HG03442 (cell line): ENCODE measurements around the gene MYMX.
A peak's percentile ranks its signal among the peaks of the same experiment; 100 is the strongest.
"Not testable (repeated sequence)": the region's sequence is repeated elsewhere in the genome, so short reads cannot be mapped to it uniquely, and the experiment has no call there.

Experiments used
- ATAC-seq: cut with Tn5 transposase; IDR thresholded peaks from one replicate; pipeline ENCODE4 v1.9.1; 2021; ENCODE audit warnings: mild to moderate bottlenecking, moderate library complexity; ENCODE audit not compliant: unreplicated experiment

MYMX gene

DNA sequence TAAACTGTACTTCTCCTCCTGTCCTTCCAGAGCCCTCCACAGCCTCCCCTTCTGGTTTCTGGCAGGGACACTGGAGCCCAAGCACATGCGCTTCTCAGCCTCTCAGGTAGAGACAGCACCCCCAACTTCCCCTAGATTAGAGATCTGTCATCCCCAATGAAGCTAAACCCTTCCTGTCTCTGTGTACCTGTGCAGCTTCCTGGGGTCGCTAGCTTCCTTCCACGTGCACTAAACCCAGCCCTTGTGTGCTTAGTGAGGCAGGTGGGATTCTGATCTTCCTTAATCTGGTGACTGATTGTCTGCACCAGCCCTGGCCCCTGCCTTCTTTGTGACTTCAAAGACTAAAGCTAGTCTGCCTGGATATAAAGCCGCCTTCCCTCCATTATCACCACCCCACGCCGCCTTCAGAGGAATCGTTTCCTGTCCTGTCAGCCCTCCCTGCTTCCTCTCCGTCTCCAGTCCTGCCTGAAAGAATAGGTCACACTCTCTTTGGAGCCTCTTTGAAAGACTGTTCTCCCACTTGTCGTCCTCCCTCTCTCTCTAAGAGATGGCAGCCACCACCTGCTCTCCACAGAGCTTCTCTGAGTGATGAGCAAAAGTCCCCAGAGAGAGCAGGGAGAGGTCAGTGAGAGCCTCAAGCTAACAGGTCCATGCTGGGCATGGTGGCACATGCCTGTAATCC is 30.6 kb upstream of the MYMX start:
- no peak for ATAC-seq

DNA sequence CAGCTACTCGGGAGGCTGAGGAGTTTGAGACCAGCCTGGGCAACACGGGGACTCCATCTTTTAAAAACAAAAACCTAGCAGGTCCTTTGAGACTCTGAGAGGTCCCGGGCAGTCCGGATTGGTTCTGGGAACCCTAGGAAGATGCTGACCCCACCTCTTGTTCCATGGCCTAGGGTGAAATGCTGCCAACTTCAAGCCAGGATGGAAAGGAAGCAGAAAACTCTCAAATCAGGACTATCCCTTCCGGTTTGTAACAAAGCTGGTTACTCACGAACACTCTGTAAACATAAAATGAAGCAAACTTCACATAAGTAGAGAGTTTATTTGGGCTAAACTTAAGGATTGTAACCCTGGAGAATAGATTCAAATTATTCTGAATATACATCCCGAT is 30.1 kb upstream of the MYMX start:
- ATAC-seq, result no peak

DNA sequence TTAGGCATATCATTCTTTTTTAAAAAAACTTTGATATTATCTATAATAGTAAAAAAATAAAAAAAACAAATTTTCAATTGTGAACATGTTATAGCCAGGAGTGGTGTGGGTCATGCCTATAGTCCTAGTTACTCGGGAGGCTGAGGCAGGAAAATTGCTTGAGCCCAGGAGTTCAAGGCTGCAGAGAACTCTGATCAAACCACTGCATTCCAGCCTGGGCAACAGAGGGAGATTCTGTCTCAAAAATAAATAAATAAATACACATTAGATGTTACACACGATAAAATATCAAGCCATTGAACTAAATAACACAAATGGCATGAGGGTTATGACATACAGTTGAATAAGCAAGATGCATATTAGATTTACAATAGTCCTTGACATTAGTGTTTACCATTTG is 27.9 kb upstream of the MYMX start:
- no peak for ATAC-seq

DNA sequence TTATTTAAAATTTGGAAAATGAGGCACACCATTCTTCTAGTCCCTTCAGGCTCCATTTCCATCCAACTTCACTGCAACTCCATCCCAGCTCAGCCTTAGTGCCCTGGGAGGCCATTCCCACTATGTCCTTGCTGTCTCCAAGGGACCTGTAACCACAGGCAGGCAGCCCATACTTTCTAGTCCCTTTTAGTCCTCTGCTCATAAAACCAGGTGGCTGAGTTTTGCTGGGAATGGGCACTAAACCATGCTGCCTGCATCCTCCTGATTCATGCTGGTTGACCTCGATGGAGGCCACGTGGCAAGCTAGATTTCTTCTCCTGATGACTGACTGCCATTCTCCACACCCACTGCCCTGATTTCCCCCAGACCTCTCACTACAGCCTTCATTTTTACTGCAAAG is 27.5 kb upstream of the MYMX start:
- ATAC-seq, result no peak

DNA sequence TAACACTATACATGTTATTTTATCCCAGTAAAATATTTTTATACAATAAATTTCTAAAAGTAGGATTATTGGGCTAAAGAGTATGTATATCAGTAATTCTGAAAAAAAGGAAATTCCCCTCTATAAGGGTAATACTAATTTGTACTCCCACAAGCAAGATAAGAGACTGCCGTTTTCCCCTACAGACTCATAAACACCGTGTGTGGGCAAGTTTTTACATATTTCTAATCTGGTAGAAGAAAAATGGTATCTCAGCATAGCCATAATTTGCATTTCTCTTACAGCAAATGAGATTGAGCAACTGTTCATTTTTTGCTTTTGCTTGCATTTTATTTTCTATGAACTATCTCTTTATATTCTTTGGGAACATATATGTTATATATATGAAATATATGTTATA is 26.0 kb upstream of the MYMX start:
- peak; percentile 59 for ATAC-seq

DNA sequence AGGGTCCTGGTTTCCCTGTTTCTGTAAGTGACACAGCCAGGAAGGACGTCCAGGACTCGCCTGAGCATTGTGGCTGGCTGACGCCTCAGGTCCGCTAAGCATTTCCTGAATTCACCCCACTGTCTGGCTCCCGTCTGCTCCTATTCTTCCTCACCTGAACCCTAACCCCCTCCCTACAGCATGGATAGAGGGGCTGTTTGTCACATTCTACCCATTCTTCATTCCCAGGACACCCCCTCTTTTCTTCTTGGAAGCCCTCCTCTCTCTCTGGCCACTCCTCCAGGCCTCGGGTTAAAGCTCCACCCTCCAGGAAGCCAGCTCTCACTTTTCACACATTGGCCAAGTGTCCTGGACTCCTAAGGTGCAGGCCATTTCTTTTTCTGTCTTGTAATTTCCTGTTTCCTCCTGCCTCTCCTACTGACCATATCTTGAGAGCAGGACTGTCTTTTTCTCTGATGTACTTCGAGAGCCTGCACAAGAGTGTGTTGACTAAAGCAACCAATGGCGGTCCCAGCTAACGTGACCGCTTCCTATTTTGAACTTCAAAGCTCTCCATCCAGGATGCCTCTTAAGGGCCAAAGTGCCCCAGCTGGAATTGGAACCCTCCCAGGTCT is 24.2 kb upstream of the MYMX start:
- ATAC-seq, result no peak

DNA sequence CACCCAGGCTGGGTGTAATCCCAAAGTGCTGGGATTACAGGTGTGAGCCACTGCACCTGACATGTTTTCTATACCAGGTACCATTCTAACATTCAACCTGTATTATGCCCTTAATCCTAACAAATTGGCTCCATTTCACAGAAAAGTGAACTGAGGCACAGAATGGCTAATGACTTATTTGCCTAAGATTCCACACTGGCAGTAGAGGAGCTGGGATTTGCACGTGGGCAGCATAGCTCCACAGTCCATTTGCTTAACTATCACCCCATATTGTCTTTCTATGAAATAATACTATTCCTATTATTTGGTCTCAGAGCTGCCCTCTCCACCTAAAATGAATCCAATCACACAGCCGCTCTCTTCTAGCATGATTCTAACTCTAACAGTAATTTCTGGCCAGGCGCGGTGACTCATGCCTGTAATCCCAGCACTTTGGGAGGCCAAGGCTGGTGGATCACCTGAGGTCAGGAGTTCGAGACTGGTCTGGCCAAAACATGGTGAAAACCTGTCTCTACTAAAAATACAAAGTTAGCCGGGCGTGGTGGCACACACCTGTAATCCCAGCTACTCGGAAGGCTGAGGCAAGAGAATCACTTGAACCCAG is 23.3 kb upstream of the MYMX start:
- ATAC-seq, result no peak

DNA sequence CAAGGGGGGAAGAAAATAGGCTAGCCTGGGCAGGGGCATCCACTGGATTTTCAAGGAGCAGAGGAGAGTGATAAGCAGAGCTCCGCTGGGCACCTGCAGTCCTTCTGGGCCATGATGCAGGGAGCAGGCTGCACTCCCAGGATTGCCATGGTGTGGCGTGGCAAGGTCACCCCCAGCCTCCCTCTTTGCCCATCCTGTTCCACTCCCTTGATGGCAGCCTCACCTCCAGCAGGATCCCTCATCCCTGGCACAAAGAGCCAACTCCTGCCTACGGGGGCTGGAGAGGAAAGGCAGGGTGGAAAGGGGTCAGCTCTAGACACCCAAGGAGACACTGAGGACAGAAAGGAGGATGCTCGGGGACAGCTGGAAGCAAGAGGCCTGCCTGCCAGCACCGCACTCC is 22.4 kb upstream of the MYMX start:
- ATAC-seq, result no peak

DNA sequence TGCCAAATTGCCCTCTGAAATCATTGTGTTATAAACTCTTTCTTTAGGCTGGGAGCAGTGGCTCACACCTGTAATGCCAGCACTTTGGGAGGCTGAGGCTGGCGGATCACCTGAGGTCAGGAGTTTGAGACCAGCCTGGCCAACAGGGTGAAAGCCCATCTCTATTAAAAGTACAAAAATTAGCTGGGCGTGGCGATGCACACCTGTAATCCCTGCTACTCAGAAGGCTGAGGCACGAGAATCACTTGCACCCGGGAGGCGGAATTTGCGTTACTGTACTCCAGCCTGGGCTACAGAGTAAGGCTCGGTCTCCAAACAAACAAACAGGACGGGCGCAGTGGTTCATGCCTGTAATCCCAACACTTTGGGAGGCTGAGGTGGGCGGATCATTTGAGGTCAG is 20.4 kb upstream of the MYMX start:
- ATAC-seq, result not testable (repeated sequence)

DNA sequence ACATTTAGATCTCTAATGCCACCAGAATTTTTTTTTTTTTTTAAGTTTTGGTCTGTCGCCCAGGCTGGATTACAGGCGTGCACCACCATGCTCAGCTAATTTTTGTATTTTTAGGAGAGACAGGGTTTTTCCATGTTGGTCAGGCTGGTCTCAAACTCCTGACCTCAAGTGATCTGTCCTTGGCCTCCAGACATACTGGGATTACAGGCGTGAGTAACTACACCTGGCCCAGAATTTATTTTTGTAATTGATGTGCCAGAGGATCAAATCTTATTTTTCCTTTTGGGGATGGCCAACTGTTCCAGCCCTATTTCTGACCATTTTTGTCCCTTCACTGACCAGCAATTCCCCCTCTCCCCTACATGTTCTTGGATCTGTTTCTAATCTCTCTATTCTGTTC is 18.0 kb upstream of the MYMX start:
- ATAC-seq, result no peak

DNA sequence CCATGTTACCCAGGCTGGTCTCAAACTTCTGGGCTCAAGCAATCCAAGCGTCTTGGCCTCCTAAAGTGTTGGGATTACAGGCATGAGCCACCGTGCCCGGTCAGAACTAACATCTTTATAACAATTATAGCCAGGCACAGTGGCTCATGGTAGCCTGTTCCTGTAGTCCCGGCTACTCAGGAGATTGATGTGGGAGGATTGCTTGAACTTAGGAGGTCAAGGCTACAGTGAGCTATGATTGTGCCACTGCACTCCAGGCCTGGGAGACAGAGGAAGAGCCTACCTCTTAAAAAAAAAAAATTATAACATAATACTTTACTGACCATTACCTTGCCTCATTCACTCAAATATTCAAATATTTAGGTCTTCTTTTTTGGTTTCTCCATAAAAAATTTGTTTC is 16.8 kb upstream of the MYMX start:
- no peak for ATAC-seq

DNA sequence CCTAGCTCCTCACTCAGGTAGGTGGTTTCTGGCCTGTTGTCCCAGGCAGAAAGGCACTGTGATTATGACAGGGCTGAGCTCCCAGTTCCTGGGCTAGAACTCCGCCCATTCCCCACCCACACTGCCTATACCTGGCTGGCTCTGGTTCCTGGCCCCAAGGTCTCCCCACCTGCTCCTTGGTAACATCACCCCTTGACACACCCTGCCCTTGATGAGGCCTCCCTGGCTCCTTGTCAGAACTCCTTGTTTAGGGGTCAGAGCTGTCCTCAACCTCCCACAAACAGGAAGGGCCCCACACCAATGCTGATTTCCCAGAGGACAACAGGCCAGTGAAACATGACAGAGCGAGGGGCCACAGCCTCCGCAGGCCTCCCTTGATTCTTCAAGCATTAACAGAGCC is 15.5 kb upstream of the MYMX start:
- ATAC-seq, result no peak

DNA sequence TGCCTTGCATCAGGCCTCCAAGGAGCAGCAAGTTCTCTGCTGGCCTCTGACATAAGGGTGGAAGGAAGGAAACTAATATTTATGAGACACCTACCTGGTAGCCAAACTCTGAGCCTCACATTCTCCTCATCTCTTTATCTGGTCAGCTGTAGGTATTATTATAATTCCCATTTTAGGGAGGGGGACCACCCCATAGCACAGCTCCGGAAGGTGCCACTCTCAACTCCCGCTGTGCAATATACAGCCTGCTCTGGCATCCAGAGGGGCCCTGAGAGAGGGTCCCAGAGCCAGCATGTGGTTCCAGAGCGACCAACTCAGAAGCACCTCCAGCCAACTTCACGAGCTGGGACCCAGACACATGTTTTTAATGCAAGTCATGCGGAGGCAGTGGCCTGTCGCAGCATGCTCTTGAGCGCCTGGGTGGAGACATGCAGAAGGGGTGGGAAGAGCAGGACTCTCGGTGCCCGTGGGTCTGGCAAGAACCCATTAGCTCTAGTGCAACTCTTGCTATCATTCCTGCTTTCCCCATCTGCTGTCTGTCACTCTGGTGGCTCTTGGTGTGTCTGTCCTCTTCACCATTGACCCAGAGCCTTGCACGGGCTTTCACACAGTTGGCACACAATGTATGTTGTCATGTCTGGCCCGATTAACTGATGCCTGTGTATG is 15.0 kb upstream of the MYMX start:
- ATAC-seq, result no peak

DNA sequence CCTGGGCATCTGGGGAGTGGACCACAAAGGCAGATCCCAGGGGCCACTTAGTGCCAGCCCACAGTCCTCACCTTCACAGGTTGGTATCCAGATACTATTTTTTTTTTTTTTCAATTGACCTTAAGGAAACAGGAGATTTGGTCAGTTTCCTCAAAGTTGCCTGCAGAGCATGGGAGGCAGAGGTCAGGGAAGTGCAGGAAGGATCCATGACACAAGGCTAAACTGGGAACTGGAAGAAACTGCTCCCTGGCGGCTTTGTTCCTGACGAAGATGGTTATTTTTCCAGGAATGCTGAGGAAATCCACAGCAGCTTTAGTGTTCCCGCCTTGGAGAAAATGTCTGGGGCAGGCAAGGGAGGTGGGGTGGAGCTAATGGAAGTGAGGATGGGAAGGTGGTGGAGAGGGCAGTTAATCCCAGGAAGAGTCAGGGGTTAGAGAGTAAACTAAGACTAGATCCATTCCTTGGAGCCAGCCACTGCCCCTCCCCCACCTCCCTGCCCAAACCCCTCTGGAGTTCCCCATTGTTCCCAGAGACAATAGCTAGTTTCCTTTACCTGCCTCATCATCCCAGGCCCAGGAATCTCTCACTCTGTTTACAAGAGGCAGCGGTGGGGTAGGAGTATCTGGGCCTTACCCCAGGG is 14.3 kb upstream of the MYMX start:
- ATAC-seq, result no peak

DNA sequence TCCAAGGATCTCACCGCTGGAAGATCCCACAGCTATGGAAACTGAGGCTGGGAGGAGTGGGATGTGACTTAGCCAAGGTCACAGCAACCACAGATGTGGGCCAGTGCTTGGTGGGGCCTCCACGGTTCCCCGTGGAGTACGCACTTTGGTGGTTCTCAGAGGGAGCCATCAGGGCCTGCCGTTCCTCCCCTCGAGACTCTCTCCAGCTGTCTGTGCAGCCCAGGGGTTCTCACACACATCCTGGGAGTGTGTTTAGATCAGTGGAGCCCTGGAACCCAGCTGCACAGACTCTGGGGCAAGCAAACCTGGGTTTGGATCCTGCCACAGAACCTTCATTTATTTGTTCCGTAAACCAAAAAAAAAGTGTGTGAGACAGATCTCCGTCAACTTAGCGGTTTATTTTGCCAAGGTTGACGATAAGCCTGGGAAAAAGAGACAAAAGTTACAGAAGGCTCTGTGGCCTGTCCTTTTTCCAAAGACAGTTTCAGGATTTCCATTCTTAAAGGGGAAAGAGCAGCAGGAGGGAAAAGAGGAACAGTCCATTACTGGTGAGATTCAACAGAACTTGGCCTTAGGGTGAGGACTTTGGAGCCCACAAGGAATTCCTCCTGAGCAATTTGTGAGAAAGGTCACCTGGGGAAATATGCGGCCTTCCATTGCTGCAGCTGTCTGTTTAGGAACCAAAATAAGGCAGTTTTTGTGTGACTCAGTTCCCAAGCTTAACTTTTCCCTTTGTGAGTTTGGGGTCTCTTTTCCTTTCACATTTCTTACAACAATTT is 13.6 kb upstream of the MYMX start:
- ATAC-seq, result no peak

DNA sequence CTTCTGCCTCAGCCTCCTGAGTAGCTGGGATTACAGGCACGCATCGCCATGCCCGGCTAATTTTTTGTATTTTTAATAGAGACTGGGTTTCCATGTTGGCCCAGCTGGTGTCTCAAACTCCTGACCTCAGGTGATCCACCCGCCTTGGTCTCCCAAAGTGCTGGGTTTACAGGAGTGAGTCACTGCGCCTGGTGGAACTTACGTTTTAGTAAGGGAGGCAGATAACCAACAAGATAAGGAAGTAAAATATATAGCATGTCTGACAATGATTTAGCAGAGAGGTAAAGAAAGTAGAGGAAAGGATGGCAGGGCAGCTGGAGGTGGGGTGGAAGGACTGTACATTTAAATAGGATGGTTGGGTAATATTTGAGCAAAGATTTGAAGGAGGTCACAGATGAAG is 12.8 kb upstream of the MYMX start:
- ATAC-seq, result no peak

DNA sequence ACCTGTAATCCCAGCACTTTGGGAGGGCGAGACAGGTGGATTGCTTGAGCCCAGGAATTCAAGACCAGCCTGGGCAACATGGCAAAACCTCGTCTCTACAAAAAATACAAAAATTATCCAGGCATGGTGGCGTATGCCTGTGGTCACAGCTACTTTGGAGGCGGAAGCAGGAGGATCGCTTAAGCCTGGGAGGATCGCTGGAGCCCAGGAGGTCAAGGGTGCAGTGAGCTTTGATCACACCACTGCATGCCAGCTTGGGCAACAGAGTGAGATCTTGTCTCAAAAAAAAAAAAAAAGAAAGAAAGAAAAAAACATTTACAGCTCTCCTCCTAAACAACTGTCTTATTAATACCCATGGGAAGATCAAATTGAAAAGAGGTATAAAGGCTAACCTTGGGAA is 8.8 kb upstream of the MYMX start:
- no peak for ATAC-seq

DNA sequence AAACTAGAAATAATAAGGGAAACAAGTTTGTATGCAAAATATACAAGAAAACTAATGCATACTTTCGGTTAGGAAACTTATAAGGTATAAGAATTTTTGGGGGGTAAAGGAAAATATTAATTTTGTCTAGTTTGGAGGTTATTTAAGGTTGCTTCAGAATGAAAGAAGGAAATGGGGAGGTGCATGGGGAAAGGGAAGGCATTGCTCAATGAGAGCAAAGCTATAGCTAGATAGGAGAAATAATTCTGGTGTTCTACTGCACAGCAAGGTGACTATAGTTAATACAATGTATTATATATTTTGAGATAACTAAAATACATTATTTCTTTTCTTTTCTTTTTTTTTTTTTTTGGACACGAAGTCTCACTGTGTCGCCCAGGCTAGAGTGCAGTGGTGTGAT is 5.4 kb upstream of the MYMX start:
- ATAC-seq, result no peak

DNA sequence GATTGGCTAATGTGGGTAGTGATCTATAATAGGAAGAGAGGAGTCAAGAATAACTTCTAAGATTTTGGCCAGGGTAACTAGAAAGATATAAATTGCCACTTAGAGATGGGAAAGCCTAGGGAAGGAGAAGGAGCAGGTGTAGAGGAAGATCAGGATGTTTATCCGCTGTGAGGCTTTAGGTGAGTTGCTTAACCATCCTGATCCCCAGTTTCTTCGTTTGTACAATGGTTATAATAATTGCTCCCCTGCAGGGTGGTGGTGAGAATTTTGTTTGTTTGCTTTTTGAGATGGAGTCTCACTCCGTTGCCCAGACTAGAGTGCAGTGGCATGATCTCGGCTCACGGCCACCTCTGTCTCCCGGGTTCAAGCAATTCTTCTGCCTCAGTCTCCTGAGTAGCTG is 2.4 kb upstream of the MYMX start:
- no peak for ATAC-seq

DNA sequence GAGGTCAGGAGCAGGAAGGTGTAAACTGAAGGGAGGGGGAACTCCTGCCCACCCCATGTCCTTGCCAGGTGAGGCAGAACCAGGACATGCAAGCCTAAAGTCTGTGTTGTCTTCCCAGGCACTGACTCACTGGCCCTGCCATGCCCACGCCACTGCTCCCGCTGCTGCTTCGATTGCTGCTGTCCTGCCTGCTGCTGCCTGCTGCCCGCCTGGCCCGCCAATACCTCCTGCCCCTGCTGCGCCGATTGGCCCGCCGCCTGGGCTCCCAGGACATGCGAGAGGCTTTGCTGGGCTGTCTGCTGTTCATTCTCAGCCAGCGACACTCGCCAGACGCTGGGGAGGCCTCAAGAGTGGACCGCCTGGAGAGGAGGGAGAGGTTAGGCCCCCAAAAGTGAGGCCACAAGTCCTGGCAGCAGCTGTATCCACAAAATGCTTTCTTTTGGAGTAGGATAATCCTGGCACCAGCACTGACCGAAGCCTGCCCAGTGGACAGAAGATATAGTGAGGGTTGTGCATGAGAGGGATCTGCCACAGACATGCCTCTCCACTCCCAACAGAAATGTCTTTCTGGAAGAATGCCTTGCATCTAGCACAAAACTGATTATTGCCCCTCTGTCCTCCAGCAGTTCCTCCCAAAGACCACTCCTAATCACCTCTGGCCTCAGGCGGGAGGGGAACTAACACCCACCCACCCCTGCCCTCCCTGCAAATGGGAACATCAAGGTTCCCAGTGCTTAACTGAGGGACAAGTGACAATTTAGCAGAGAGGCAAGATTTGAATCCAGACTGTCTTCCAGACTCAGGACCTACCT is 812 bp downstream of the MYMX start:
- no peak for ATAC-seq
